Activated CD4-positive, alpha-beta T cell treated with anti-CD3 and anti-CD28 coated beads, Interleukin-10, Interleukin-2, amounts not matched to agents 100 ng/mL and 50 ng/mL, durations not matched to agents 16 hours and 8 hours (primary cell): ENCODE measurements around the gene BCL7A.

ENCODE experiments used
- DNase-seq: peaks from one replicate; pipeline ENCODE4 v3.0.0-alpha.2; 2020

Gene BCL7A

DNA sequence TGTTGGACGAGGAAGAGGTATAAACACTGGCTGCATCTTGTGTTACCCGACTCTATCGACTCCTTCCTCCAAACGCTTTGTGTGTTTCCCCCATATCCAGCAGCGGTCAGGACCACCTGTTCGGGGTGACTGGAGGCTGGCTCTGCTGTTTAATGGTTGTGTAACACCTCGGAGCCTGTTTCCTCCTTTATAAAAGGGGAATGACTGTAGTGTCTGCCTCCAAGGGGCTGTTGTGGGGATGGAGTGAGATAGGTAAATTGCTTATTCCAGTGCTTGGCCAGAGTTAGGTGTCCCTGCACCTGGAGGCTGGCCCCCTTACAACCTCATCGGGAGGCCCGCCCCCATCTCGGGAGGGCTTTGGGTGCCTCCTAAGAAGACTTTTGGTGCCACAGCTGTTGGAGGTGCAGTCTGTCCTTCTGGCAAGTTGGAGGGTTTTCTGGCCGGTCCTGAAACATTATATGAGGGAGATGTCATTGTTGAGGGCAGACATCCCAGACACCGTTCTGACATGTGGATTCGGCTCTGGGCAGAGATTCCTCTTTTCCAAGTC is 57.9 kb downstream of the BCL7A start:
- peak; percentile 28 for DNase-seq

DNA sequence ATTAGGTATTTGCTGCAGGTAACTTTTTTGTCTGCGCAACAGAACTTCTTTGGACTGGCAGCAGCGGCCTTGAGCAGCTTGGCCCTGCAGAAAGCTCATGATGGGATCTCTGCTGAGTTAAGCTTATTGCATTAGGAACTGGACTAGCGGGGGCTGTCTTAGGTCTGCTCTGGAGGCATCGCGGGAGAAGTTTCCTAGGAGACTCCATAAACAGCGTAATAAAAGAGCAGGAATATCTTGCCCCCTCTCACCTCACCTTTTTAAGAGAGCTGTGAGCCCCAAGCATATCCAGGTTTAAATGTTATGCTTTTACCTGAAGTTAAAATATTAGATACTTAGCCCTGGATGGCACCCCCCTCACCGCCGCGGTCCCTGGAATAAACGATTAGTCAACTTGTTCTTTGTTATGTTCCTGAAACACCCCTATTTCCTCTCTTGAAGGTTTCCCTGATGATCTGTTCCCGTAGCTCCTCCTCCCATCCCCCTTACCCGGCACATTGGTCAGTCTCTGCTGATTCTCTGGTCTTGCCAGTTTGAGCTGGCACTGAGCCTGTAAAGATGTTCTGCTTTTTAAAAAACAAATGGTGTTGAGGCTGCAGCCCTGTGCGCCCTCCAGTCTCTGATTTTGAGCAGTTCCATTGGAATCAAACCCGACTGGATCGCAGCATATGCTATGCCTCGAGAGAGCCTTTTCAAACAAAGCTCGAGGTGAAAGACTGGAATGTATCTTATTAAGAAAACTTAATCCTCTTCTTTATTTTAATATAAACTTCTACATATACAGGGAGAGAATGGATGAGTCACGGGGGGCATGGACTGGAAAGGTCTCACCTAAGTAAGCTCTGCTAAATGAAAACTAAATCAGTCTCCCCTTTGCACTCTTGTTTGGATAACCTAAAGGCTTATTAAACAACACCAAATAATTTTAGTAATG is 58.7 kb downstream of the BCL7A start:
- DNase-seq: peak; percentile 57

DNA sequence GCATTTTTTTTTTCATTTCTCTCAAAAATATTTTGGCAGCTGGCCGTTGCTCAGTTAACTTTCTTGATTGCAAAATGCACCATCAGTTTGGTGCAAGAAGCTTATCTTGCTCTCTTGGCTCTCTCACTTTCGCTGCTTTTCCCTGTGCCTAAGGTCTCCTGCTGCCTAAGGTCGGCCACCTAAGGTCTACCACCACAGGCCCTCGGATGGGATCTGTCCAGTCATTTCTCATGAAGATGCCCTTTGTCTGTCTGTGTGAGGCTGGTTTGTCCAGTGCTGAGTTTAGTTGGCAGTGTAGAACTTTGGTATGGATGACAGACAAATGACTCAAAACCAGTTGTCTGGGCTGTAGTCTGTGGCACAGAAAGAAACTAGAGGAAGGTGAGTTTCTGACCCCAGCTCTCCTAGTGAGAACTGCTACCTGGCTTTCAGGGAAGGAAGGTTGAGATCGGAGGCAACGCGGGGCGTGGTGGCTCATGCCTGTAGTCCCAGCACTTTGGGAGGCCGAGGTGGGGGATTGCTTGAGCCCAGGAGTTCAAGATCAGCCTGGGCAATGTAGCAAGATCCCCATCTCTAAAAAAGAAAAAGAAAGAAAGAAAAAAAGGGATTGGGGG is 59.5 kb downstream of the BCL7A start:
- DNase-seq: peak; percentile 78

DNA sequence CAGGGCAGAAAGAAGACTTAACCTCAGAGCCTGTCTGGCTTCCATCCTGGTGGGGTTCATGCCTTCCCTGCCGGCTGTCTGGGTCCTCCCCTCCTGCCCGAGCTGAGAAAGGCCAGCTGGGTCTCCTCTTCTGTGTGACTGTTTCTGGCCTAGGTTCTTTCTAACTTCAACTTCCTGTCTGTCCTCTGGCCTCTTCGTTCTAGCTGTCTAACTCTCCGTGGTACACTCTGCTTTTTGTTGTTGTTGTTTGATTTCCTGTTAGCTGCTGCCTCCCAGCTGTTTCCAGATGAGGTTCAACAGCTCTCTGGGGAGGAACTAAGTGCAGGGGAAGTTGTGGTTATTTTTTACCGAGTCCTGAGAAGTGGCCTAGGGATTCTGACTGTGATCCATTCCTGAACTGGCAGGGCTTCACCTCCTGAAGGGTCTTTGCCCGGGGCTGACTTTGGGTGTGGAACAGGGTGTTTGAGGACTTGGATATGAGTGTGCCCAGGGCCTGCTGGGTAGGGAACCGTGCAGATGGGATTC is 60.1 kb downstream of the BCL7A start:
- DNase-seq: peak; percentile 72

DNA sequence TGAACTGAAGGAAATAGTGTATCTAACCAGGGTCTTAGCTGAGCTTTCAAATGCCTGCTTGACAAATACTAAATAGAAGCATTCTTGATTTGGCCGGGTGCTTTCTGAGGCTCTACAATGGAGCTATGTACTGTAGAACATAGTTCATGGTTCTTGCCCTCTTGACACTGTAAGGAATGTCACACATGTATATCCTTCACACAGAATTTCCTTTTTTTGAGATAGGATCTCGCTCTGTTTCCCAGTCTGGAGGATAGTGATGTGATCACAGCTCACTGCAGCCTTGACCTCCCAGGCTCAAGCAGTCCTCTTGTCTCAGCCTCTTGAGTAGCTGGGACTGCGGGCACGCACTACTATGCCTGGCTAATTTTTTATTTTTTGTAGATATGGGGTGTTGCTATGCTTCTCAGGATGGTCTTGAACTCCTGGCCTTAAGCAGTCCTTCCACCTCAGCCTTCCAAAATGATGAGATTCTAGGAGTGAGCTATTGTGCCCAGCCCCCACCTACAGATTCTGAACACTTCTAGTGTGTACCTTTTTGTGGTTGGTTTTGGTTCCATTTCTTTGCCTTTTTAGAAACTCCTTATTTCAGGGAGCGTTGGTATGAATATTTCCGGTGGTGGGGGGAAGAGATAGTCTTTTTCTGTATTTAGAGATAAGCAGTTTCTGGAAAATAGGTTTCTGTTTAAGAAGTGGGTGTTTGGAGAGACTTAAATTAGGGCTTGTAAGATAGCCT is 61.1 kb downstream of the BCL7A start:
- DNase-seq: peak; percentile 37

DNA sequence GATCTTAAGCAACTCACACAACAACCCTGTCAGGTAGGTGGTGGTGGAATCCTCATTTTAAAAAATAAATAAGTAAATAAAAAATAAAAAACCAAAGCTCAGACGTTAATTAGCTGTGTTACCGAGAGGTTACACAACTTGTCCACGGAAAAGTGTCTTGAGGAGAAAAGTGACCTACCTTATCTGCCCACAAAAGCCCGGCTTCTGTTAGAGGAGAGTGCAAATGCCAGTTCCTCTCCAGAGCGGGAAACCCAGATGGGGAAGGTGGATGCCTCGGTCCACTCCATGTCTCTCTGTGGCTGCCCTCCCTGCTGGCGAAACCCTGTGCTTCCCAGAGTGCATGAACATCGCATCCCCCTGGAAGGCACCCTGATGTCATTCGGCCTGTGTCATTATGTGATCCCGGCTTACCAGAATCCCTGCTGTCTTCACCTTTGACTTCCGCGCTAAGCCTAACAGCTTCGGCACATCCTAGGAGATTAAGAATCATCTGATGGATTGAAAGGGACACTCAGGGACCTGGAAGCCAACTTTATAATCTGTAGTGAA is 63.2 kb downstream of the BCL7A start:
- no peak for DNase-seq

DNA sequence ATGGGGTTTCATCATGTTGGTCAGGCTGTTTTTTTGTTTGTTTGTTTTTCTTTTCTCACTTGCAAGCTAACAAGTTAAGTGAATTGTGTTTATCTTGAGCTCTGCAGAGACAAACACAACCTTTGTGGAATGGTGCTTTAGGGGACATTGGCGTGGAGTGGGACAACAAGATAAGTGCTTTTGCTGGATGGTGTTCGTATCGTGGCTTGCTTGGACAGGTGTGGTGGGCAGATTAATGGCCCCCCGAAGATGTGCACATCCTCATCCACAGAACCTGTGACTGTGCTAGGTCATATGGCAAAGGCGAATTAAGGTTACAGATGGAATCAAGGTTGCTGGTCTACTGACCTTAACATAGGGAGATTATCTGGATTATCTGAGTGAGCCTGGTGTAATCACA is 63.9 kb downstream of the BCL7A start:
- no peak for DNase-seq

DNA sequence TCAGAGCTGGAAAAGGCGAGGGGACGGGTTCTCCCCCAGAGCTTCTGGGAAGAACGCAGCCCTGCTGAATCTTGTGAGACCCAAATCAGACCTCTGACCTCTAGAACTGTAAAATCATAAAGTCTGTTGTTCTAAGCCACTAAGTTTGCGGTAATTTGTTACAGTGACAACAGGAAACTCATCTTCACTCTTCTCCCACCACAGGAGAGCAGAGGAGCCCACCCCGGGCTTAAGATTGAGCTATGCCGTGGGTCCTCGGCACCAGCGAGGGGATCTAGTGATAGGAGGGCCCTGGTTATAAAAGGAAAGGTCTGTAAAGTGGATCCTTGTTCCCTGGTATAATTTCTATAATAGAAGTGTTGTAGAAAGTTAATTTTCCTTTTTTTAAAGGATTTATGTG is 64.4 kb downstream of the BCL7A start:
- no peak for DNase-seq

DNA sequence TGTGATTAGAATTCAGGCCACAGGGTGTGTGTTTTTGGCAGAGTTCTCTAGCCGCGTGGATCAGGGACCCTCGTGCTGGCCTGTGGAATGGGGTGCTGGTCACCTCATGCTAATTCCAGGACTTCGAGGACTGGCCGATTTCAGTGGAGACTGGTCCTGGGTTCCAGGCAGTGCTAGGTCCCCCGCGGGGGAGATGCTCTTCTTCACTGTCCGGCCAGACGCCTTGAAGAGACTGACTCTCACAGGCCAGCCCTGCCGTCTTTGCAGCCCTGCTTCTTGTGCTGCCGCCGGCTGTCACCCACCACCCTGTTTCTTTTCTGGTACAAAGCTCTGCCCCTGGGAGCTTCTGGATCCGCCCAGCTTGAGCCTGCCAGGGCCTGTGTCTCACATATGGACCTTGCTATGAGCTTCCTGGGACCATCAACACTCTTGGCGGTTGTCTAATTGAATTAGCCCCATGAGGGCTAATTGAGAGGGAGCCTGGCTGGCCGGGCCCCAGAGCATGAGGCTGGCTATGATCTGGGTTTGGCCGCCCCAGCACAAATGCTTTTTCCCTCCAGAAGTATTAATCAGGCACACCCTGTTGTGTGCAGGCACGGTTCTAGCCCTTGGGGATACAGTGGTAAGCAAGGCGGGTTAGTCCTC is 65.1 kb downstream of the BCL7A start:
- DNase-seq: no peak

DNA sequence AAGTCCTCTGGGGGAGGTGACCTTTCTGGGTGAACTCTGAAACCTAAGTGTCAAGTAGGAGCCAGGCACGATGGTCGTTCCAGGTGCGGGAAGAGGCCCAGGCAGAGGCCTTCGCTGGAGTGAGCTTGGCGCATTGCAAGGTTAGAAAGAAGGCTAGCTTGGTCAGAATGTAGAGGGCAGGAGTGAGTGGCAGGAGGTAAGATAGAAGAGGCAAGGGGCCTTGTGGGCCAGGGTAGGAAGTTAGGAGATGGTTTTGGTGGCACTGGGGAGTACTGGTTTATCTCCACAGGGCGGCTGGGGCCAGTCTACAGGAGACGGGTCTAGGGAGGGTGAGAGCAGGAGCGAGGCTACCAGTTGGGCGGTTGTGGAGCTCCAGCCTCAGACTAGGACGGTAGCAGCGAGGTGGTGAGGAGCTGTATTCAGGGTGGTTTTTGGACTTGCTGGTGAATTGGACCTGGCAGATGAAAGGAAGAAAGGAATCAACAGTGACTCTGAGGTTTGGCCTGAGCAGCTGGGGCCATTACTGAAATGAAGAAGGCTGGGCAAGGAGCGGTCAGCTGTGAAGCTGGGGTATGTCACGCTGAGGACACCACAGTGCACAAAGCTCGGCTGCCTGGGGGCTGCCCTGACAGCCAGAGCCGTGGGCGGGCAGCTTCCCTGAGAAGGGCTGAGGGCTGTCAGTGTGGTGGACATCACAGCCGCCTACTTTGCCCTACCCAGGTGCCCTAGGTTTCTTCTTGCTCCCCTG is 65.9 kb downstream of the BCL7A start:
- no peak for DNase-seq

DNA sequence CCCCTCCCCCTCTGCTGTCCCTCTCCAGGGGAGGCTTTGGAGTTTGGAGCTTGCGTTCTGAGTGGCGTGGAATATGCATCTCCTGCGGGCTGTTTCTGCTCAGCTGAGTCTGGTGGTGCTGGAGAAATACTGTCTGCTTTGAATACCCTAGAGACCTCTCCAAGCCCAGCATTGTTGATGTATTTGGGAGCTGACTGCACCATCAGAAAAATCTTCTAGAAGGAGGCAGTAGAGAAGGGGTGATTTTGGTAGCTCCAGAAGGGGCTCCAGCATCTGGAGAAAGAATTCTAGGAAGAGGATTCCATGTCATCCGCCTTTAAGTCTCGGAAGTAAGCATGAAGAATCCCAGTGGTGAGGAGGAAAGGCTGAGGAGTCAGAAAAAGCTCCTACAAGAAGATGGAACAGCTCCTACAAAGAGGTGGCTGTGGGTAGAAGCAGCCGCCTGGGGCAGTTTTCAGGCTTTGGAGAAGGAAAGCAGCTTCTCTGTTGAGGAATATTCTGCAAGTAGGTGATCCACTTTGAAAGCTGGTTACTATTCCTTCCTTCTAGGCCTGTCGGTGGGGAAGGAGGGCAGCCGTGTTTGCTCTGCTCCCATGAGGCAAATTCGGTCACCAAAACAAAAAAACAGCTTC is 66.6 kb downstream of the BCL7A start:
- no peak for DNase-seq

DNA sequence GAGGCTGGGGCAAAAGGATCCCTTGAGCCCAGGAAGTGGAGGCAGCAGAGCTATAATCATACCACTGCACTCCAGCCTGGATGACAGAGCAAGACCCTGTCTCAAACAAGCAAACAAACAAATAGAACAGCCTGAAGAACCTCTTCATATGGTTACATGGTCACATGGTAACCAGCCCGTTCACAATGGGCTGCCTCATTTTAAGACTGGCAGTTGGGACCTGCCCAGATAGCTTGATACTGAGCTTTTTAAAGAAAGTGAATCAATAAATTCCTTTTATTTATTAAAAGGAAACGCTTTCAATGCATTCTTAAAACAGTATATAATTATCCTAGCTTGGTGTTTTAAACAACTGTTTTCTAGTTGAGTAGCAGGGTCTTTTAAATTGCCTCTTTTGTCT is 67.4 kb downstream of the BCL7A start:
- no peak for DNase-seq

DNA sequence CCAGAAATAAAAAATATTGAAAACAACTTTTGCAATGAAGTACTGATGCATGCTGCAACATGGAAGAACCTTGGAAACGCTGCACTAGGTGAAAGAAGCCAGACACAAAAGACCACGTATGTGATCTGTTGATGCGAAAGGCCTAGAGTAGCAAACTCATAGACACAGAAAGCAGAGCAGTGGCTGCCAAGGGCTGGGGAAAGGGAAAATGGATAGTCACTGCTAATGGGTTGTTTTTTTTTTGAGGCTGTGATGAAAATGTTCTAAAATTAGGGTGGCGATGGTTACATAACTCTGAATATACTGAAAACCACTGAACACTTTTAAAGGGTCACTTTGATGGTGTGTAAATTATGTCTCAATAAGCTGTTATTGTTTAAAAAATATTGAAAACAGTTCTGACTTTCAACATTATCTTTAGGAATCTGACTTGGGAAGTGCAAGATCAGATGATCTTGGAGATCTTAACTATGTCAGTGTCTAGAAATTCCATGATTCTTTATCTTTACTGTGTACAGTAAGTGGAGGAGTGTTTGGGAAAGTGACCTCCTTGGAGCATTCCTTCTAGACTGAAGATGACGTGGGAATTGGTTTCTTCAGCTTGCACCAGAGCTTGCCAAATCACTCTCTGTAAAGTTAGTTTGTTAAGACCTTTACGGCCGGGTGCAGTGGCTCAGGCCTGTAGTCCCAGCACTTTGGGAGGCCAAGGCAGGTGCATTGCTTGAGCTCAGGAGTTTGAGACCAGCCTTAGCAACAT is 69.3 kb downstream of the BCL7A start:
- DNase-seq: no peak

DNA sequence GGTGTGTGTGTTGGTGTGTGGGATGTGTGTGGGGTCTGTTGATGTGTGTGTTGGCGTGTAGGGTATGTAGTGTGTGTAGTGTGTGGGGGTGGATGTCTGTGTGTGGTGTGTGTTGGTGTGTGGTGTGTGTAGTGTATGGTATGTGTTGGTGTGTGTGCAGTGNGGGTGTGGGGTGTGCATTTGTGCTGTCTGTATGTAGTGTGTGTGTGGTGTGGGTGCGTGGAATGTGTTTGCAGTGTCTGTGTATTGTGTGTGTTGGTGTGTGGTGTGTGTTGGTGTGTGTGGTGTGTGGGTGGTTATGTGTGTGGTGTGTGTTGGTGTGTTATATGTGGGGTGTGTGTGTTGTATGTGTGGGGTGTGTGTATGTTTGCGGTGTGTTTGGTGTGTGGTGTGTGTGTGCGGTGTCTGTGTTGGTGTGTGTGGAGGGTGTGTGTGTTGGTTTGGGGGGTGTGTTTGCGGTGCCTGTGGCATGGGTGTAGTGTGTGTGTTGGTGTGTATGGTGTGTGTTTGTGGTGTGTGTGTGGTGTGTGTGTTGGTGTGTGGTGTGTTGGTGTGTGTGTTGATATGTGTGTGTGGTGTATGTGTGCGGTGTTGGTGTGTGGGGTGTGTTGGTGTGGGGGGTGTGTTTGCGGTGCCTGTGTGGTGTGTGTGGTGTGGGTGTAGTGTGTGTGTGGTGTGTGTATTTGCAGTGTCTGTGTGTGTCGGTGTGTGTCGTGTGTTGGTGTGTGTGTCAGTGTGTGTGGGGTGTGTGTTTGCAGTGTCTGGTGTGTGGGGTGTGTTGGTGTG is 71.6 kb downstream of the BCL7A start:
- DNase-seq: no peak

DNA sequence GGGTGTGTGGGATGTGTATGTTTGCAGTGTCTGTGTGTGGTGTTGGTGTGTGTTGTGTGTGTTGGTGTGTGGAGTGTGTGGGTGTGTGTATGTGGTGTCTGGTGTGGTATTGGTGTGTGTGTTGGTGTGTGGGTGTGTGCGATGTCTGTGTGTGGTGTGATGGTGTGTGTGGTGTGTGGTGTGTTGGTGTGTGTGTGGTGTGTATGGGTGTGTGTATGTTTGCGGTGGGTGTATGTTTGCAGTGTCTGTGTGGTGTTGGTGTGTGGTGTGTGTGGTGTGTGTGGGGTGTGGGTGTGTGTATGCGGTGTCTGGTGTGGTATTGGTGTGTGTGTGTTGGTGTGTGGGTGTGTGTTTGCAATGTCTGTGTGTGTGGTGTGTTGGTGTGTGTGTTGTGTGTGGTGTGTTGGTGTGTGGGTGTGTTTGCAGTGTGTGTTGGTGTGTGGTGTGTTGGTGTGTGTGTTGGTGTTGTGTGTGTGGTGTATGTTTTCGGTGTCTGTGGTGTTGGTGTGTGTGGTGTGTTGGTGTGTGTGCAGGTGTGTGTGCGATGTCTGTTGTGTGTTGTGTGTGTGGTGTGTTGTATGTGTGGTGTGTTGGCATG is 72.6 kb downstream of the BCL7A start:
- no peak for DNase-seq

DNA sequence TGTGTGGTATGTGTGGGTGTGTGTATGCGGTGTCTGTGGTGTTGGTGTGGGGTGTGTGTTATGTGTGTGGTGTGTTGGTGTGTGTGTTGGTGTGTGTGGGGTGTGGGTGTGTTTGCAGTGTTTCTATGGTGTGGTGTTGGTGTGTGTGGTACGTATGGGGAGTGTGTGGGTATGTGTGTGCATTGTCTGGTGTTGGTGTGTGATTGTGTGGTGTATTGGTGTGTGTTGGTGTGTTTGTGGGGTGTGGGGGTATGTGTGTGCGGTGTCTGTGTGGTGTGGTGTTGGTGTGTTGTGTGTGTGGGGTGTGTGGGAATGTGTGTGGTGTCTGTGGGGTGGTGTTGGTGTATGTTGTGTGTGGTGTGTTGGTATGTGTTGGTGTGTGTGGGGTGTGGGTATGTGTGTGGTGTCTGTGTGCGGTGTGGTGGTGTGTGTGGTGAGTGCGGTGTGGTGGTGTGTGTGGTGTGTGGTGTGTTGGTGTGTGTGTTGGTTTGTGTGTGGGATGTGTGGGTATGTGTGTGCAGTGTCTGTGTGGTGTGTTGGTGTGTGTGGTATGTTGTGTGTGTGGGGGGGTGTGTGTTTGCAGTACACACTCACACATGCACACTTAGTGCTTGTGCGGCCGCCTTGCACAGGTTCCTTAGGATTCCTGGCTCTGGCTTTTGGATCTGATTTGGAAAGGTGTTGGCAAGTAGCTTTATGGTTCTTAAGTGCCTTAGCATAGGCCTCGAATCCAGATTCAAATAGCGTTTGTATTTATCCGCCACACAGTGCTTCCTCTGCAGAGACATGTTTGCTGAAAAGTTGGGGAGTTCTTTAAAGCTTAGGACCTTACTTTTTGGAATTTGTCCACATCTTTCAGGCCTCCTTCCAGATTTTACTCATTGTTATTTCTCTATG is 73.3 kb downstream of the BCL7A start:
- DNase-seq: no peak

DNA sequence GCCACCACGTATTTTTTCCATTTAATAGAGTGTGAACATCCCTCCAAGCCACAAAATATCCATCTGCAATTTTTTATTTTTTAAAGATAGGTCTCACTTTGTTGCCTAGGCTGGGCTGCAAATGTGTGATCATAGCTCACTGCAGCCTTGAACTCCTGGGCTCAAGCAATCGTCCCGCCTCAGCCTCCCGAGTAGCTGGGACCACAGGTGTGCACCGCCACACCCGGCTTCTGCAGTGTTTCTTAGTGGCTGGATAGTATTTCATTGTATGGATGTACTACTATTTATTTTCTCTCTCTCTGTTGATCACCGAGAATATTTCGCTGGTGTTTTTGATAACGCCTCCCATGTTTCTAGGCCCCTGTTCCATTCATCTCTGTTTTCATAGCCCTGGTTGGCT is 74.3 kb downstream of the BCL7A start:
- DNase-seq: no peak

DNA sequence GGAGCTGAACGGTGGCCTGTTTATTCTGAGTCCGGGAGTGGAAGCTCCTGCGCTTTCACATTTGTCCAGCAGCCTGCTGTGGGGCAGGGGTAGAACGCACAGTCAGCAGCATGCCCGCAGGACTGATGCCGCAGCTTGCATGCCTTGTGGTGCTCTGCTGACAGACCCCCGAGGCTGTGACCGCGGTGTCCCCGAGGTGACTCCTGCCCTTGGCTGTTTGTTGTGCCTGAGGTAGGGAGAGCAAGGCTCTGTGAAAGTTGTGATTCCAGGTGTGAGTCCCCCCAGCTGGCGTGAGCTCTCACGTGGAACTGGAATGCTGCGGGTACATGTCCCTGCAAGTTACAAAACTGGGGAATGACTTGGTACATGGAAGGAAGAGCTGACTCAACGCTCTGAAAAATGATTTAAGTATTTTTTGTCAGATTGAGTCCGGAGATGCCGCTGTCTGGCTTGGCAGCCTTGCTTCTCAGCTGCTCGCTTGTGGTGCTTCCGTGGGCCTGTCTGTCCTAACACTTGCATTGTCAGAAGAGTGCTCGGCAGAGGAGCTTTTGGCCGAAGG is 75.0 kb downstream of the BCL7A start:
- no peak for DNase-seq
